Astrocyte (in vitro differentiated cells and primary cell): ENCODE measurements around the gene INPP4B.

Experiments
- EZH2 ChIP-seq: IDR thresholded peaks from 2 replicates; pipeline ENCODE4 v1.6.1; 2012; ENCODE audit warnings: mild to moderate bottlenecking, low read length, inconsistent platforms; ENCODE audit not compliant: insufficient read depth
- TF ChIP-seq, protein P1 (sequence below): IDR thresholded peaks from 2 replicates; pipeline ENCODE4 v1.5.1; 2011; ENCODE audit warnings: low read depth, mild to moderate bottlenecking, inconsistent platforms, low read length, moderate library complexity; ENCODE audit not compliant: insufficient read depth

DNA sequence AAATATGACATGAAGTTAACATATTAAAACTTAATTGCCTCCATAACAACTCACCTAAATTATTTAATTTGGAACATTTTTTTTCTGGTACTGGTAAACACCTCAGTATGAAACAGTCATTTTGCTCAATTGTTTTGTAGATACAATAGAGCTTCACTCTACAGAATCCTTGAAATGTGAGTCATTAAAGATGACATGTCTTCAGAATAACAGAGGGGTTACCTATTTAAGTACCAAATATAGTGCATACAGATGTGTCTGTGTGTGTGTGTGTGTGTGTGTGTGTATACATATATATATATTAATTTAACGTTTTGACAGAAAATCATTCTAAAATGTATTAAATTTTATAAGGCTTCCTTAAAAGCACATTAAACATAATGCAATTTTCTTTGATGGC lies 297.6 kb downstream of the INPP4B start:
- TF ChIP-seq, protein P1, sequence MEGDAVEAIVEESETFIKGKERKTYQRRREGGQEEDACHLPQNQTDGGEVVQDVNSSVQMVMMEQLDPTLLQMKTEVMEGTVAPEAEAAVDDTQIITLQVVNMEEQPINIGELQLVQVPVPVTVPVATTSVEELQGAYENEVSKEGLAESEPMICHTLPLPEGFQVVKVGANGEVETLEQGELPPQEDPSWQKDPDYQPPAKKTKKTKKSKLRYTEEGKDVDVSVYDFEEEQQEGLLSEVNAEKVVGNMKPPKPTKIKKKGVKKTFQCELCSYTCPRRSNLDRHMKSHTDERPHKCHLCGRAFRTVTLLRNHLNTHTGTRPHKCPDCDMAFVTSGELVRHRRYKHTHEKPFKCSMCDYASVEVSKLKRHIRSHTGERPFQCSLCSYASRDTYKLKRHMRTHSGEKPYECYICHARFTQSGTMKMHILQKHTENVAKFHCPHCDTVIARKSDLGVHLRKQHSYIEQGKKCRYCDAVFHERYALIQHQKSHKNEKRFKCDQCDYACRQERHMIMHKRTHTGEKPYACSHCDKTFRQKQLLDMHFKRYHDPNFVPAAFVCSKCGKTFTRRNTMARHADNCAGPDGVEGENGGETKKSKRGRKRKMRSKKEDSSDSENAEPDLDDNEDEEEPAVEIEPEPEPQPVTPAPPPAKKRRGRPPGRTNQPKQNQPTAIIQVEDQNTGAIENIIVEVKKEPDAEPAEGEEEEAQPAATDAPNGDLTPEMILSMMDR, result no peak
- no peak for TF ChIP-seq EZH2
